Measurements from ENCODE around the gene ZDHHC9.

- peak; percentile 26; the same call in 1 of the 2 replicates for TF ChIP-seq CTCF (conservative IDR thresholded peaks at IDR 0.05; ENCODE audit: low read depth, low read length)
- TF ChIP-seq POLR2A (IDR thresholded peaks at IDR 0.05; ENCODE audit: low read depth, low read length), result no peak
- TF ChIP-seq BHLHE40 (IDR thresholded peaks at IDR 0.05; ENCODE audit: low read depth, low read length), result no peak
- TF ChIP-seq CEBPB (IDR thresholded peaks at IDR 0.05; ENCODE audit: low read depth, low read length), result no peak
Observed at GRCh38 chrX:129754056-129755024, 89.3 kb downstream of the ZDHHC9 start.

Measured in IMR-90 (cell line).